Measurements from ENCODE around the gene KIAA1549.
"Not testable (repeated sequence)": the region's sequence is repeated elsewhere in the genome, so short reads cannot be mapped to it uniquely, and the experiment has no call there.

KIAA1549 gene

DNA sequence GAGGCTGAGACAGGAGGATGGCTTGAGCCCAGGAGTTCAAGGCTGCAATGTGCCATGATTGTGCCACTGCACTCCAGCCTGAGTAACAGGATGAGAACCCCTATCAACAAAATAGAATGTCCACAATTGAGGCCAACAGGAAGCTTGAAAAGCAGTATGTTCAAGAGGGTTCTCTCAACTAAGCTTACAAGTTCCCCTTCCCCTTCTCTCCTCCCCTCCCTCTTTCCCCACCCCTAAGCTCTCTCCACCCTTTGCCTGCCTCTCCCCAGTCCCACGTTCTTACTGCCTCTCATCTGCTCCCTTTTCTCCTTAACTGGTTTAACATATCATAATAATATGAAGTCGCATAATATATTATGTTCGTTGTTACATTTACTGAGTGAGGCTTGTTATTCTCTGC lies 35.4 kb downstream of the KIAA1549 start:
- DNase-seq (ENCODE audit: low read depth): no peak
- no peak overlapping the region for H3K4me3 ChIP-seq (ENCODE audit: control insufficient read depth, low read depth, low read length)
- TF ChIP-seq, protein P1, sequence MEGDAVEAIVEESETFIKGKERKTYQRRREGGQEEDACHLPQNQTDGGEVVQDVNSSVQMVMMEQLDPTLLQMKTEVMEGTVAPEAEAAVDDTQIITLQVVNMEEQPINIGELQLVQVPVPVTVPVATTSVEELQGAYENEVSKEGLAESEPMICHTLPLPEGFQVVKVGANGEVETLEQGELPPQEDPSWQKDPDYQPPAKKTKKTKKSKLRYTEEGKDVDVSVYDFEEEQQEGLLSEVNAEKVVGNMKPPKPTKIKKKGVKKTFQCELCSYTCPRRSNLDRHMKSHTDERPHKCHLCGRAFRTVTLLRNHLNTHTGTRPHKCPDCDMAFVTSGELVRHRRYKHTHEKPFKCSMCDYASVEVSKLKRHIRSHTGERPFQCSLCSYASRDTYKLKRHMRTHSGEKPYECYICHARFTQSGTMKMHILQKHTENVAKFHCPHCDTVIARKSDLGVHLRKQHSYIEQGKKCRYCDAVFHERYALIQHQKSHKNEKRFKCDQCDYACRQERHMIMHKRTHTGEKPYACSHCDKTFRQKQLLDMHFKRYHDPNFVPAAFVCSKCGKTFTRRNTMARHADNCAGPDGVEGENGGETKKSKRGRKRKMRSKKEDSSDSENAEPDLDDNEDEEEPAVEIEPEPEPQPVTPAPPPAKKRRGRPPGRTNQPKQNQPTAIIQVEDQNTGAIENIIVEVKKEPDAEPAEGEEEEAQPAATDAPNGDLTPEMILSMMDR (conservative IDR thresholded peaks at IDR 0.05; ENCODE audit: control insufficient read depth, insufficient read depth, low read depth, low read length): no peak

DNA sequence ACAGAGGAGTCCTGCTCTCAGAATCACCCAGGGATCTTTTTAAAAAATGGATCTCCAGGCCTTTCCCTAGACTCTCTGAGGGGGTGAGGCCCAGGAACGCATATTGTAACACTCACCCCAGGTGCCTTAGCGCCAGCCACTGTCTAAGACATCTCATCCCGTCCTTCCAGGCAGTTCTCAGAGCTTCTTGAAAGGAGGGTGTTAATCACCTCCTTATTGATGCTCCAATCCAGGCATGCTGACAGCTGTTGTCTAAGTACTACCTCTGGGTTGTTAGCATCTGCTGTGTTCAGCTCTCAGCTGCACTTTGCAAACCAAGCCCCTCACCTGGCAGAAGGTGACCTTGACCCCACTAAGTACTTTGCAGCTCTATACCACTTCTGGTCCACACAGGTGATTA lies 36.0 kb downstream of the KIAA1549 start:
- TF ChIP-seq, protein P1 (conservative IDR thresholded peaks at IDR 0.05; ENCODE audit: control insufficient read depth, insufficient read depth, low read depth, low read length): no peak
- H3K4me3 ChIP-seq (ENCODE audit: control insufficient read depth, low read depth, low read length): no peak overlapping the region
- DNase-seq (ENCODE audit: low read depth): no peak

DNA sequence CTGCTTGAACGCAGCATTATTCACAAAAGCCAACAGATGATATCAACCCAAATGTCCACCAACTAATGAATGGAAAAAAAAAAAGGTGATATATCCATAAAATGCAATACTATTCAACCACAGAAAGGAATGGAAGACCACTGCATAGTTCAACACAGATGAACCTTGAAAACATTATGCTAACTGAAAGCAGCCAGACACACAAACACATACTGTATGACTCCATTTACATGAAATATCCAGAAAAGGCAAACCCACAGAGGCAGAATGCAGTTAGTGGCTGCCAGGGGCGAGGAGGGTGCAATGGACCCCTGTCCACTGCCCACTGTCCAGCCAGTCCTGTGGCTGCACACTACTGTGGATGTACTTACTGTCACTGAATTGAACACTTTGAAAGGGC lies 36.6 kb downstream of the KIAA1549 start:
- no peak for DNase-seq (ENCODE audit: low read depth)
- TF ChIP-seq, protein P1 (conservative IDR thresholded peaks at IDR 0.05; ENCODE audit: control insufficient read depth, insufficient read depth, low read depth, low read length): no peak
- H3K4me3 ChIP-seq (ENCODE audit: control insufficient read depth, low read depth, low read length): no peak overlapping the region

DNA sequence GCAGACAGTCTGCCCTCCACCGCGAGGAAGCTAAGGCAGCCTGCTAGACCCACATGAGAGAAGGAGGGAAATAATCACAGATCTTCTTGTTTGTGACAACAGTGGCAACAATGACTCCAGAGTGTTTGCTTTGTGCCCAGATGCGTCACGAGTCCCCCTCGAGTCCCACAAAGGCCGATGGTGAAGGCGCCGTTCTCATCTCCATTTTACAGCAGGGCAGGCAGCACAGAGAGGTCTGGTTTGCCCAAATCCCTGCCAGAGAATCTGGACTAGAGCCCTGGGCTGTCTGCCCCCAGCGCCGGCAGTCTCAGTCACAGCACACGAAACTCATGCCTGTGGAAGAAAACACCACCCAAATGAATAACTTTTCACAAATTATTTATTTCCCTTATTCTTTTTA lies 38.1 kb downstream of the KIAA1549 start:
- no peak overlapping the region for H3K4me3 ChIP-seq (ENCODE audit: control insufficient read depth, low read depth, low read length)
- TF ChIP-seq, protein P1 (conservative IDR thresholded peaks at IDR 0.05; ENCODE audit: control insufficient read depth, insufficient read depth, low read depth, low read length): no peak
- no peak for DNase-seq (ENCODE audit: low read depth)

DNA sequence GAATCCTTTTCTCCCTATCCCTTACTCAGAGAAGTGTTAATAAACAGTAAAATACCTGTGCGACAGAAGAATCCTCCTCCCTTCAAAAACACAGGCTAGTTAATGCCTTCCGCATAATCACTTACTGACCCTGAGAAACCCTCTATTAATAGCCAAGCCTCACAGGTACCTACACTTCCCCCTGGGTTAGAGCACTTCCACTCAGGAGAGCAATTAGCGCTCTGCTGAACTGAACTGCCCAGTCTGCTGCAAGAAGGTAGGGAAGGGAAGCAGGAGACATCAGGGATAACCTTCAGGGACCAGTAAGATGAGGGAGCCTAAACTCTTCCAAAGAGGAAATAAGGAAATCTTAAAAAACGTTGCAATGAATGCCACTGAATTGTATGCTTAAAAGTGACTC lies 39.6 kb downstream of the KIAA1549 start:
- TF ChIP-seq, protein P1 (conservative IDR thresholded peaks at IDR 0.05; ENCODE audit: control insufficient read depth, insufficient read depth, low read depth, low read length): no peak
- no peak for DNase-seq (ENCODE audit: low read depth)
- no peak overlapping the region for H3K4me3 ChIP-seq (ENCODE audit: control insufficient read depth, low read depth, low read length)

DNA sequence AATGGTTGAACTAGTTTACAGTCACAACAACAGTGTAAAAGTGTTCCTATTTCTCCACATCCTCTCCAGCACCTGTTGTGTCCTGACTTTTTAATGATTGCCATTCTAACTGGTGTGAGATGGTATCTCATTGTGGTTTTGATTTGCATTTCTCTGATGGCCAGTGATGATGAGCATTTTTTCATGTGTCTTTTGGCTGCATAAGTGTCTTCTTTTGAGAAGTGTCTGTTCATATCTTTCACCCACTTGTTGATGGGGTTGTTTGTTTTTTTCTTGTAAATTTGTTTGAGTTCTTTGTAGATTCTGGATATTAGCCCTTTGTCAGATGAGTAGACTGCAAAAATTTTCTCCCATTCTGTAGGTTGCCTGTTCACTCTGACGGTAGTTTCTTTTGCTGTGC lies 40.6 kb downstream of the KIAA1549 start:
- not testable (repeated sequence) for H3K4me3 ChIP-seq (ENCODE audit: control insufficient read depth, low read depth, low read length); DNase-seq (ENCODE audit: low read depth)

DNA sequence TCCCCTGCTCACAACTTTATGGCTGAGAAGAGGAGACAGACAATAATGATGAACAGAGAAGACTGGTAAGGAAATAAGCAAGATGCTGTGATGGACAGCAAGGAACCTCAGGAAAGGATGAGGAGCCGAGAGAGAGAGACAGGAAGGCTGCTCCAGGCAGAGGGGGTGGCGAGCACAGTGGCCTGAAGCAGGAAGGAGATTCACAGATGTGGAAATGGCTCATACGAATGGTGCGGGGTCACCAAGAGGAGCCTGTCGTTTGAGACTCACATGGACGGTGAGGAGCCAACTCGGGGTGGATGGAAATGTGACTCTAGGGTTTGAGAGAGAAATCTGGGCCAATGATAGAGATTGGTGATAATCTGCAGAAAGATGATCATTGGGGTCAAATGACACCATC lies 43.7 kb downstream of the KIAA1549 start:
- DNase-seq (ENCODE audit: low read depth): no peak
- TF ChIP-seq, protein P1 (conservative IDR thresholded peaks at IDR 0.05; ENCODE audit: control insufficient read depth, insufficient read depth, low read depth, low read length): no peak
- no peak overlapping the region for H3K4me3 ChIP-seq (ENCODE audit: control insufficient read depth, low read depth, low read length)

Data from fibroblast of mammary gland (primary cell).